GM12878 (cell line): ENCODE results near the gene METTL3. TPM values are rescaled to one million over a fixed set of nuclear protein-coding genes. Genes with fewer than 3 reads are reported as not detected.
A peak's percentile ranks its signal among the peaks of the same experiment; 100 is the strongest.

Experiments
- ATAC-seq: fragments of 200-7000 bp; cut with Tn5 transposase; 3 replicates; pipeline ENCODE4 v1.9.1; 2020; ENCODE audit warnings: mild to moderate bottlenecking, moderate library complexity
- BruUV-seq: library from RNA; stranded (reverse); fragments of 400-500 nt; replicated peaks from 2 replicates; lab custom pipeline; 2021; lab: Mats Ljungman, UMichigan
- CTCF ChIA-PET: fragments of 300-600 bp; sonication (Branson Sonifier 250); formaldehyde crosslinking; extraction: SDS; loops from one replicate; lab custom pipeline; 2021; ENCODE audit warnings: inconsistent platforms; lab: Yijun Ruan, JAX
- POLR2A ChIA-PET: fragments of 350-600 bp; formaldehyde crosslinking; extraction: SDS; loops from one replicate; lab custom pipeline; 2021; ENCODE audit warnings: inconsistent platforms; lab: Charles Lee
- RAD21 ChIA-PET: fragments of 300-600 bp; sonication (Branson Sonifier 250); formaldehyde crosslinking; loops from one replicate; lab custom pipeline; 2023; ENCODE audit warnings: antibody characterized with exemption; ENCODE audit not compliant: unreplicated experiment; lab: Charles Lee
- SMC1A ChIA-PET: fragments of 300-600 bp; sonication (Branson Sonifier 250); formaldehyde crosslinking; loops from one replicate; lab custom pipeline; 2023; ENCODE audit not compliant: unreplicated experiment, uncharacterized antibody; lab: Charles Lee
- DNase-seq: peaks from one replicate; pipeline ENCODE4 v3.0.0-alpha.2; 2011; ENCODE audit warnings: low read depth, low spot score
- FAIRE-seq: peaks from 3 replicates; lab custom pipeline; 2011; peaks lifted over from hg19 to GRCh38; lab: Jason Lieb, UNC
- H2AFZ ChIP-seq: 2 replicates; pipeline ENCODE4 v1.6.0; 2011; ENCODE audit warnings: low read depth, low read length, control low read depth; ENCODE audit not compliant: control insufficient read depth
- H3K27ac ChIP-seq: 2 replicates; pipeline ENCODE4 v1.5.1; 2011; ENCODE audit warnings: control low read depth; ENCODE audit not compliant: control insufficient read depth, insufficient read depth
- H3K27me3 ChIP-seq, 2 experiments: replicated peaks in 1 of 2; 2 replicates each; pipeline versions ENCODE4 v1.6.0 to v1.6.1; 2011; ENCODE audit warnings: low read length in 1 of 2; ENCODE audit not compliant: control insufficient read depth in 2 of 2, insufficient read depth in 2 of 2
- H3K36me3 ChIP-seq, 2 experiments: 2 replicates each; pipeline ENCODE4 v1.5.1; 2011; ENCODE audit warnings: low read length in 1 of 2; ENCODE audit not compliant: control insufficient read depth in 2 of 2, insufficient read depth in 2 of 2
- H3K4me1 ChIP-seq: 2 replicates; pipeline ENCODE4 v1.6.1; 2011; ENCODE audit warnings: mild to moderate bottlenecking, low read length, moderate library complexity, mixed read lengths; ENCODE audit not compliant: control insufficient read depth, insufficient read depth
- H3K4me2 ChIP-seq: 2 replicates; pipeline ENCODE4 v1.6.0; 2011; ENCODE audit warnings: control low read depth; ENCODE audit not compliant: control insufficient read depth, insufficient read depth
- H3K4me3 ChIP-seq: fragments of 200-600 bp; sonication (generic); 2 replicates; pipeline ENCODE4 v1.5.1; 2016
- H3K79me2 ChIP-seq: 2 replicates; pipeline ENCODE4 v1.6.0; 2011; ENCODE audit warnings: low read length; ENCODE audit not compliant: control insufficient read depth, insufficient read depth
- H3K9ac ChIP-seq: 2 replicates; pipeline ENCODE4 v1.8.0; 2011; ENCODE audit warnings: low read length, control low read depth, mixed read lengths; ENCODE audit not compliant: control insufficient read depth, insufficient read depth
- H3K9me3 ChIP-seq: replicated peaks from 3 replicates; pipeline ENCODE4 v1.5.1; 2011; ENCODE audit warnings: mild to moderate bottlenecking, low read length; ENCODE audit not compliant: control insufficient read depth, insufficient read depth
- H4K20me1 ChIP-seq: 2 replicates; pipeline ENCODE4 v1.6.0; 2011; ENCODE audit not compliant: control insufficient read depth, insufficient read depth
- HDGF ChIP-seq: fragments of 450-650 bp; IDR thresholded peaks from 2 replicates; pipeline ENCODE4 v1.6.1; 2016; ENCODE audit warnings: antibody characterized with exemption
- JUND ChIP-seq: IDR thresholded peaks from 2 replicates; pipeline ENCODE4 v1.6.1; 2012; ENCODE audit warnings: low read depth, mild to moderate bottlenecking, low read length, improper control_type of control experiment, moderate library complexity
- POLR2A ChIP-seq: IDR thresholded peaks from 2 replicates; pipeline ENCODE4 v1.6.1; 2011; ENCODE audit warnings: low read depth, mild to moderate bottlenecking, low read length
- POLR2AphosphoS2 ChIP-seq: IDR thresholded peaks from 2 replicates; pipeline ENCODE4 v1.6.1; 2011; ENCODE audit warnings: low read depth, mild to moderate bottlenecking, low read length, improper control_type of control experiment, moderate library complexity
- RFX5 ChIP-seq: IDR thresholded peaks from 2 replicates; pipeline ENCODE4 v1.6.1; 2011; ENCODE audit warnings: low read depth, low read length, improper control_type of control experiment
- SMAD5 ChIP-seq: IDR thresholded peaks from 2 replicates; pipeline ENCODE4 v1.6.1; 2016; ENCODE audit warnings: antibody characterized with exemption, low read depth
- WGBS: methylation state at CpG from one replicate; pipeline ENCODE4 v1.1.6; 2016; ENCODE audit warnings: low lambda C conversion rate; ENCODE audit not compliant: insufficient replicate concordance, insufficient coverage; ENCODE audit errors: missing lambda C conversion rate; 5-methylcytosine and 5-hydroxymethylcytosine counted together
- in situ Hi-C: fragments of 300-500 bp; cut with MboI; formaldehyde crosslinking; loops from 9 replicates; pipeline ENCODE4 v1.14.3; 2018; ENCODE audit warnings: mixed read lengths
- intact Hi-C: fragments of 100-400 bp; cut with micrococcal nuclease; formaldehyde crosslinking; loops from one replicate; pipeline ENCODE4 v1.14.2; 2022; ENCODE audit not compliant: unreplicated experiment
- polyA plus RNA-seq, 11 experiments: library from polyadenylated mRNA; depleted of rRNA in 4 of 11; unstranded in 6 of 11; stranded (reverse) in 5 of 11; fragments of >200 nt; fragmentation: Nextera tagmentation in 4 of 11; fragmentation: Illumina TruSeq in 1 of 11; extraction: Ambion mirVana in 4 of 11; extraction: Trizol in 1 of 11; gene quantifications; 1 replicate in 1 of 11; 2 replicates in 10 of 11; pipeline versions ENCODE4 v1.2.1 to v1.2.3, GENCODE V29; 2011 to 2016; ENCODE audit warnings: inconsistent platforms in 2 of 11, missing spikeins in 2 of 11, low read depth in 1 of 11
- total RNA-seq, 4 experiments: library from RNA; depleted of rRNA in 3 of 4; stranded (reverse); fragments of >200 nt in 3 of 4; fragmentation: Illumina TruSeq in 1 of 4; extraction: Trizol in 1 of 4; gene quantifications; 2 replicates each; pipeline versions ENCODE4 v1.2.1 to v1.2.3, GENCODE V29; 2013 to 2021
- TF ChIP-seq, protein P1 (sequence below): IDR thresholded peaks from 2 replicates; pipeline ENCODE4 v1.6.1; 2011; ENCODE audit warnings: low read depth, low read length, improper control_type of control experiment, borderline replicate concordance
- TF ChIP-seq, protein P2 (sequence below): fragments of 450-650 bp; IDR thresholded peaks from 2 replicates; pipeline ENCODE4 v1.6.1; 2014; ENCODE audit warnings: mild to moderate bottlenecking
- TF ChIP-seq, protein P3 (sequence below): fragments of 450-650 bp; IDR thresholded peaks from 2 replicates; pipeline ENCODE4 v1.6.1; 2016; ENCODE audit warnings: mild to moderate bottlenecking

The METTL3 gene
- total and polyA plus RNA-seq, 10 of the 15 experiments (the other 5 are each of a cell fraction or from before 2014, with no cell fraction given): 32.8 to 165 (median 65.5) TPM

DNA sequence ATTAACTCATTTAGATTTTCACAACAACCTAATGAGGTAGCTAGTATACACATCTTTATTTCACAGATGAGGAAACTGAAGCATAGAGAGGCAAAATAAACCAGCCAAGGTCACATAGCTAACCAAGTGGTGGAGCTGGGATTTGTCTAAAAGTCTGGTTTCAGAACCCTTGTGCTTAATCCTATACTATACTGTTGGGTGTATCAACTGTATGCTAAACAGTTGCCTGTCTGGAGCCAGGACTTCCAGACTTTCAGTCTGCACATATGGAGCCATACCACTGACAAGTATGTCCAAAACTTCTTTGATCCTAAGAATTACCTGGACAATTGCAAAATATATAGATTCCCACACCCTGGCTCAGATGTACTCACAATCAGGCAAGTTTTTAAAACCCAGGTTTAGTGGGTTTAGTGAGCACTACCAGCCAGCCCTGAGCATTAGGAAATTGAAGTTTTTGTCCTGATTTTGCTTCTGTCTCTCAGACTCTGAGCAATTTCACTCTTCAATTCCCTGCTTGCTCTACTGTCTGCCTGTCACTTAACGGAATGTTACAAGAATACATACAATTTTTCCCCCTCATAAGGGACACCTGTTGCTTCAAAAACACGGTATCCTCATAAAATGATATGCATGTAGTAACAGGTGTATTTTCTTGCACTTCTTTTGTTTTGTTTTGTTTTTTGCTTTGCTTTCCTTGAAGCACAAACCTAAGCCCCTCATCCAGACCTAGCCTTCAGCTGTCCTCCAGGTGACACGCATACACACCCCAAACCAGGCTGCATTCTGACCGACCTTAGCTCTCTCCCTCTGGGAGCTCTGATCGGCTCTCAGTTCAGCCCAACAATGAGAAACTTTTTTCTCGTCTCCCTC lies 24.6 kb upstream of the METTL3 start:
- TF ChIP-seq, protein P1, sequence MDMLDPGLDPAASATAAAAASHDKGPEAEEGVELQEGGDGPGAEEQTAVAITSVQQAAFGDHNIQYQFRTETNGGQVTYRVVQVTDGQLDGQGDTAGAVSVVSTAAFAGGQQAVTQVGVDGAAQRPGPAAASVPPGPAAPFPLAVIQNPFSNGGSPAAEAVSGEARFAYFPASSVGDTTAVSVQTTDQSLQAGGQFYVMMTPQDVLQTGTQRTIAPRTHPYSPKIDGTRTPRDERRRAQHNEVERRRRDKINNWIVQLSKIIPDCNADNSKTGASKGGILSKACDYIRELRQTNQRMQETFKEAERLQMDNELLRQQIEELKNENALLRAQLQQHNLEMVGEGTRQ: no peak
- no peak for TF ChIP-seq POLR2A
- TF ChIP-seq, protein P2, sequence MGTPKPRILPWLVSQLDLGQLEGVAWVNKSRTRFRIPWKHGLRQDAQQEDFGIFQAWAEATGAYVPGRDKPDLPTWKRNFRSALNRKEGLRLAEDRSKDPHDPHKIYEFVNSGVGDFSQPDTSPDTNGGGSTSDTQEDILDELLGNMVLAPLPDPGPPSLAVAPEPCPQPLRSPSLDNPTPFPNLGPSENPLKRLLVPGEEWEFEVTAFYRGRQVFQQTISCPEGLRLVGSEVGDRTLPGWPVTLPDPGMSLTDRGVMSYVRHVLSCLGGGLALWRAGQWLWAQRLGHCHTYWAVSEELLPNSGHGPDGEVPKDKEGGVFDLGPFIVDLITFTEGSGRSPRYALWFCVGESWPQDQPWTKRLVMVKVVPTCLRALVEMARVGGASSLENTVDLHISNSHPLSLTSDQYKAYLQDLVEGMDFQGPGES: no peak
- no peak for TF ChIP-seq JUND
- TF ChIP-seq, protein P3, sequence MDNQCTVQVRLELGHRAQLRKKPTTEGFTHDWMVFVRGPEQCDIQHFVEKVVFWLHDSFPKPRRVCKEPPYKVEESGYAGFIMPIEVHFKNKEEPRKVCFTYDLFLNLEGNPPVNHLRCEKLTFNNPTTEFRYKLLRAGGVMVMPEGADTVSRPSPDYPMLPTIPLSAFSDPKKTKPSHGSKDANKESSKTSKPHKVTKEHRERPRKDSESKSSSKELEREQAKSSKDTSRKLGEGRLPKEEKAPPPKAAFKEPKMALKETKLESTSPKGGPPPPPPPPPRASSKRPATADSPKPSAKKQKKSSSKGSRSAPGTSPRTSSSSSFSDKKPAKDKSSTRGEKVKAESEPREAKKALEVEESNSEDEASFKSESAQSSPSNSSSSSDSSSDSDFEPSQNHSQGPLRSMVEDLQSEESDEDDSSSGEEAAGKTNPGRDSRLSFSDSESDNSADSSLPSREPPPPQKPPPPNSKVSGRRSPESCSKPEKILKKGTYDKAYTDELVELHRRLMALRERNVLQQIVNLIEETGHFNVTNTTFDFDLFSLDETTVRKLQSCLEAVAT: no peak
- TF ChIP-seq RFX5: no peak
- no peak for TF ChIP-seq SMAD5
- TF ChIP-seq HDGF: no peak
- no peak for TF ChIP-seq POLR2AphosphoS2
- Histone ChIP-seq H3K4me3 (no peak overlapping the region), H3K9ac (no peak overlapping the region), H3K4me1 (no peaks in the 10 kb centered on the region), H2AFZ (no peak overlapping the region), H3K4me2 (no peak overlapping the region), H4K20me1 (no peaks in the 10 kb centered on the region), H3K27me3 (peaks cover 5 to 7% of the 10 kb centered on the region in 2 experiments), H3K27ac (no peak overlapping the region), H3K36me3 (no peaks in the 10 kb centered on the region), H3K79me2 (no peaks in the 10 kb centered on the region), H3K9me3 (no peaks in the 10 kb centered on the region)
- ATAC-seq: peak; percentile 45
- ChIA-PET RAD21 (interaction anchor here (1.1 to 1.2 kb wide), 2 partner anchors 9 to 37 kb away, joined by 4 to 6 read pairs; partner anchors contain the start of gene SALL2), CTCF (interaction anchor here (0.6 to 2.2 kb wide), 3 partner anchors 9 to 37 kb away, joined by 4 to 10 read pairs (median 4); partner anchors contain the start of gene SALL2), SMC1A (interaction anchor here (0.6 to 2.5 kb wide), 6 partner anchors 10 to 181 kb away, joined by 3 to 16 read pairs (median 3); partner anchors contain the start of gene SALL2), POLR2A (no interaction called here)
- BruUV-seq: no TSS peak
- intact Hi-C loops: no loop called here
- WGBS: 39% methylated on average over 6 of the region's 6 CpGs
- in situ Hi-C loops: no loop called here
- DNase-seq: no peak
- FAIRE-seq: no peak
